ENCODE measurements around the gene MAL. TPM values are rescaled to one million over a fixed set of nuclear protein-coding genes. Genes with fewer than 3 reads are reported as not detected.

Gene MAL
- total and polyA plus RNA-seq, 2 of the 8 experiments (the other 6 are each of a cell fraction or from before 2014, with no cell fraction given): not detected

- no peak overlapping the region for H3K56ac ChIP-seq (replicated peaks; ENCODE audit: insufficient read length, low read depth, low read length)
Measured at GRCh38 chr2:95032868-95033603, 7.5 kb downstream of the MAL start.

More at GRCh38 chr2:95032868-95033603, 7.5 kb downstream of the MAL start:
- H2BK5ac ChIP-seq (ENCODE audit: low read depth, low read length): no peak overlapping the region
- no peak overlapping the region for H3K23ac ChIP-seq (ENCODE audit: insufficient read length)
- no peak overlapping the region for H3K14ac ChIP-seq (ENCODE audit: insufficient read length)
- H2AK5ac ChIP-seq (ENCODE audit: low read depth, low read length): no peak overlapping the region
- no peak overlapping the region for H2BK12ac ChIP-seq (ENCODE audit: low read depth, low read length)
- H3K79me2 ChIP-seq (ENCODE audit: control insufficient read depth in 1 of 2, insufficient read depth in 2 of 2, low read length in 2 of 2): no peaks in the 10 kb centered on the region
- no peak overlapping the region for H4K8ac ChIP-seq (ENCODE audit: extremely low read depth, insufficient read depth, low read length)
- H3K4me1 ChIP-seq (replicated peaks in 1 of 4; ENCODE audit: control insufficient read depth in 3 of 4, insufficient read depth in 4 of 4, low read length in 3 of 4): no peaks in the 10 kb centered on the region
- H2BK120ac ChIP-seq (replicated peaks; ENCODE audit: low read depth, low read length): no peak overlapping the region
- no peak overlapping the region for H3K18ac ChIP-seq (ENCODE audit: extremely low read depth, low read length)
- H2BK20ac ChIP-seq (ENCODE audit: low read length): no peak overlapping the region
- H3K23me2 ChIP-seq (ENCODE audit: low read depth, low read length): no peaks in the 10 kb centered on the region; the same call in 1 of the 2 replicates
- TF ChIP-seq BCL11A (IDR thresholded peaks at IDR 0.05; ENCODE audit: low read depth in 2 of 2, low read length in 2 of 2) (no peak), JUND (IDR thresholded peaks at IDR 0.05; ENCODE audit: low read length) (no peak), SIN3A (conservative IDR thresholded peaks at IDR 0.05 in 1 of 2, IDR thresholded peaks at IDR 0.05 in 1 of 2; ENCODE audit: low read depth in 1 of 2, low read length in 2 of 2) (no peak), TAF7 (optimal IDR thresholded peaks at IDR 0.05; ENCODE audit: borderline replicate concordance, low read depth, low read length) (no peak), CHD1 (IDR thresholded peaks at IDR 0.05; ENCODE audit: low read depth, low read length) (no peak), CBX5 (IDR thresholded peaks at IDR 0.05; ENCODE audit: low read depth, low read length) (no peak), RBBP5 (IDR thresholded peaks at IDR 0.05; ENCODE audit: borderline replicate concordance, low read depth, low read length) (no peak), CTBP2 (IDR thresholded peaks at IDR 0.05; ENCODE audit: borderline replicate concordance, insufficient read depth, insufficient read length, low read length) (no peak), KDM4A (IDR thresholded peaks at IDR 0.05; ENCODE audit: low read depth, low read length, severe bottlenecking) (no peak), CBX8 (IDR thresholded peaks at IDR 0.05; ENCODE audit: borderline replicate concordance, low read depth, low read length) (no peak), MAFK (IDR thresholded peaks at IDR 0.05; ENCODE audit: low read depth, low read length) (no peak), GTF2F1 (IDR thresholded peaks at IDR 0.05; ENCODE audit: borderline replicate concordance, low read depth, low read length) (no peak), TEAD4 (IDR thresholded peaks at IDR 0.05; ENCODE audit: low read depth, low read length) (no peak)
- no peak overlapping the region for H3K4me3 ChIP-seq (ENCODE audit: extremely low read depth in 1 of 4, insufficient read depth in 2 of 4, low read depth in 3 of 4, low read length in 4 of 4)
- H3K4ac ChIP-seq (replicated peaks; ENCODE audit: insufficient read length, low read depth, low read length): no peak overlapping the region
- H3K4me2 ChIP-seq (ENCODE audit: insufficient read depth in 1 of 2, low read depth in 2 of 2, low read length in 2 of 2): no peak overlapping the region
- POLR2A ChIA-PET (ENCODE audit: partially characterized antibody): no interaction called here
- no peak overlapping the region for H2BK15ac ChIP-seq (ENCODE audit: low read length)
- no peaks in the 10 kb centered on the region for H4K20me1 ChIP-seq (replicated peaks in 1 of 2; ENCODE audit: control insufficient read depth in 1 of 2, insufficient read depth in 2 of 2, low read length in 2 of 2)
- H3K79me1 ChIP-seq (ENCODE audit: low read depth, low read length): no peaks in the 10 kb centered on the region
- 75% methylated on average over 8 of the region's 16 CpGs; no CpG with 5 or more reads in 1 of the 2 experiments for WGBS, 2 experiments (ENCODE audit: extremely low coverage in 1 of 2, insufficient coverage in 1 of 2, insufficient read length in 1 of 2, insufficient replicate concordance in 2 of 2, low coverage in 1 of 2, low lambda C conversion rate in 2 of 2, missing lambda C conversion rate in 1 of 2)
- no peak overlapping the region for H2AFZ ChIP-seq (ENCODE audit: low read length)
- DNase-seq (ENCODE audit: low read depth in 1 of 2, low spot score in 2 of 2) (no peak), FAIRE-seq (no peak)
- CTCF ChIA-PET (ENCODE audit: partially characterized antibody): interaction anchor here (0.6 kb wide), 1 partner anchor 22 kb away, joined by 3 read pairs; no protein-coding TSS in a partner anchor
- no peak overlapping the region for H3K9ac ChIP-seq (replicated peaks in 1 of 4; ENCODE audit: extremely low read depth in 1 of 4, low read depth in 3 of 4, low read length in 3 of 4)
- H3K27ac ChIP-seq (ENCODE audit: low read depth, low read length): no peak overlapping the region
- peaks cover 0 to 3% (median 0%) of the 10 kb centered on the region in 4 experiments; a peak in 1 of 7 replicates for H3K27me3 ChIP-seq (replicated peaks in 1 of 4; ENCODE audit: control insufficient read depth in 3 of 4, extremely low read depth in 1 of 4, insufficient read depth in 3 of 4, low read length in 3 of 4)
- H4K5ac ChIP-seq (ENCODE audit: insufficient read length, low read depth, low read length): no peak overlapping the region
- peaks cover 78 to 88% of the 10 kb centered on the region in 2 experiments for H3K9me3 ChIP-seq (ENCODE audit: insufficient read depth in 2 of 2, low read depth in 1 of 2, low read length in 1 of 2)
- no peak overlapping the region for H4K91ac ChIP-seq (replicated peaks; ENCODE audit: insufficient read length, low read length)
- no peaks in the 10 kb centered on the region for H3K36me3 ChIP-seq (ENCODE audit: control insufficient read depth in 2 of 4, insufficient read depth in 4 of 4, low read length in 3 of 4)

All from H1 (cell line).